GM12878 (cell line): ENCODE results near the gene OR2A1. TPM values are rescaled to one million over a fixed set of nuclear protein-coding genes. Genes with fewer than 3 reads are reported as not detected.
"Not testable (repeated sequence)": the region's sequence is repeated elsewhere in the genome, so short reads cannot be mapped to it uniquely, and the experiment has no call there.

Source experiments
- ATAC-seq: fragments of 200-7000 bp; cut with Tn5 transposase; 3 replicates; pipeline ENCODE4 v1.9.1; 2020; ENCODE audit warnings: mild to moderate bottlenecking, moderate library complexity
- BruUV-seq: library from RNA; stranded (reverse); fragments of 400-500 nt; replicated peaks from 2 replicates; lab custom pipeline; 2021; lab: Mats Ljungman, UMichigan
- CTCF ChIA-PET: fragments of 300-600 bp; sonication (Branson Sonifier 250); formaldehyde crosslinking; extraction: SDS; loops from one replicate; lab custom pipeline; 2021; ENCODE audit warnings: inconsistent platforms; lab: Yijun Ruan, JAX
- POLR2A ChIA-PET: fragments of 350-600 bp; formaldehyde crosslinking; extraction: SDS; loops from one replicate; lab custom pipeline; 2021; ENCODE audit warnings: inconsistent platforms; lab: Charles Lee
- RAD21 ChIA-PET: fragments of 300-600 bp; sonication (Branson Sonifier 250); formaldehyde crosslinking; loops from one replicate; lab custom pipeline; 2023; ENCODE audit warnings: antibody characterized with exemption; ENCODE audit not compliant: unreplicated experiment; lab: Charles Lee
- SMC1A ChIA-PET: fragments of 300-600 bp; sonication (Branson Sonifier 250); formaldehyde crosslinking; loops from one replicate; lab custom pipeline; 2023; ENCODE audit not compliant: unreplicated experiment, uncharacterized antibody; lab: Charles Lee
- DNase-seq: peaks from one replicate; pipeline ENCODE4 v3.0.0-alpha.2; 2011; ENCODE audit warnings: low read depth, low spot score
- FAIRE-seq: peaks from 3 replicates; lab custom pipeline; 2011; peaks lifted over from hg19 to GRCh38; lab: Jason Lieb, UNC
- H2AFZ ChIP-seq: 2 replicates; pipeline ENCODE4 v1.6.0; 2011; ENCODE audit warnings: low read depth, low read length, control low read depth; ENCODE audit not compliant: control insufficient read depth
- H3K27ac ChIP-seq: 2 replicates; pipeline ENCODE4 v1.5.1; 2011; ENCODE audit warnings: control low read depth; ENCODE audit not compliant: control insufficient read depth, insufficient read depth
- H3K27me3 ChIP-seq, 2 experiments: replicated peaks in 1 of 2; 2 replicates each; pipeline versions ENCODE4 v1.6.0 to v1.6.1; 2011; ENCODE audit warnings: low read length in 1 of 2; ENCODE audit not compliant: control insufficient read depth in 2 of 2, insufficient read depth in 2 of 2
- H3K36me3 ChIP-seq, 2 experiments: 2 replicates each; pipeline ENCODE4 v1.5.1; 2011; ENCODE audit warnings: low read length in 1 of 2; ENCODE audit not compliant: control insufficient read depth in 2 of 2, insufficient read depth in 2 of 2
- H3K4me1 ChIP-seq: 2 replicates; pipeline ENCODE4 v1.6.1; 2011; ENCODE audit warnings: mild to moderate bottlenecking, low read length, moderate library complexity, mixed read lengths; ENCODE audit not compliant: control insufficient read depth, insufficient read depth
- H3K4me2 ChIP-seq: 2 replicates; pipeline ENCODE4 v1.6.0; 2011; ENCODE audit warnings: control low read depth; ENCODE audit not compliant: control insufficient read depth, insufficient read depth
- H3K4me3 ChIP-seq: fragments of 200-600 bp; sonication (generic); 2 replicates; pipeline ENCODE4 v1.5.1; 2016
- H3K79me2 ChIP-seq: 2 replicates; pipeline ENCODE4 v1.6.0; 2011; ENCODE audit warnings: low read length; ENCODE audit not compliant: control insufficient read depth, insufficient read depth
- H3K9ac ChIP-seq: 2 replicates; pipeline ENCODE4 v1.8.0; 2011; ENCODE audit warnings: low read length, control low read depth, mixed read lengths; ENCODE audit not compliant: control insufficient read depth, insufficient read depth
- H3K9me3 ChIP-seq: replicated peaks from 3 replicates; pipeline ENCODE4 v1.5.1; 2011; ENCODE audit warnings: mild to moderate bottlenecking, low read length; ENCODE audit not compliant: control insufficient read depth, insufficient read depth
- H4K20me1 ChIP-seq: 2 replicates; pipeline ENCODE4 v1.6.0; 2011; ENCODE audit not compliant: control insufficient read depth, insufficient read depth
- WGBS: methylation state at CpG from one replicate; pipeline ENCODE4 v1.1.6; 2016; ENCODE audit warnings: low lambda C conversion rate; ENCODE audit not compliant: insufficient replicate concordance, insufficient coverage; ENCODE audit errors: missing lambda C conversion rate; 5-methylcytosine and 5-hydroxymethylcytosine counted together
- in situ Hi-C: fragments of 300-500 bp; cut with MboI; formaldehyde crosslinking; loops from 9 replicates; pipeline ENCODE4 v1.14.3; 2018; ENCODE audit warnings: mixed read lengths
- intact Hi-C: fragments of 100-400 bp; cut with micrococcal nuclease; formaldehyde crosslinking; loops from one replicate; pipeline ENCODE4 v1.14.2; 2022; ENCODE audit not compliant: unreplicated experiment
- polyA plus RNA-seq, 11 experiments: library from polyadenylated mRNA; depleted of rRNA in 4 of 11; unstranded in 6 of 11; stranded (reverse) in 5 of 11; fragments of >200 nt; fragmentation: Nextera tagmentation in 4 of 11; fragmentation: Illumina TruSeq in 1 of 11; extraction: Ambion mirVana in 4 of 11; extraction: Trizol in 1 of 11; gene quantifications; 1 replicate in 1 of 11; 2 replicates in 10 of 11; pipeline versions ENCODE4 v1.2.1 to v1.2.3, GENCODE V29; 2011 to 2016; ENCODE audit warnings: inconsistent platforms in 2 of 11, missing spikeins in 2 of 11, low read depth in 1 of 11
- total RNA-seq, 4 experiments: library from RNA; depleted of rRNA in 3 of 4; stranded (reverse); fragments of >200 nt in 3 of 4; fragmentation: Illumina TruSeq in 1 of 4; extraction: Trizol in 1 of 4; gene quantifications; 2 replicates each; pipeline versions ENCODE4 v1.2.1 to v1.2.3, GENCODE V29; 2013 to 2021

OR2A1 gene
- total and polyA plus RNA-seq, 10 of the 15 experiments (the other 5 are each of a cell fraction or from before 2014, with no cell fraction given), result 0.04 to 0.44 (median 0.05) TPM; not detected in 3

- FAIRE-seq, H3K27ac ChIP-seq, H3K4me1 ChIP-seq, intact Hi-C loops, in situ Hi-C loops, SMC1A ChIA-PET, H3K79me2 ChIP-seq, H4K20me1 ChIP-seq, H2AFZ ChIP-seq, H3K27me3 ChIP-seq, H3K9ac ChIP-seq, CTCF ChIA-PET, H3K4me3 ChIP-seq, H3K9me3 ChIP-seq, DNase-seq, POLR2A ChIA-PET, H3K36me3 ChIP-seq, RAD21 ChIA-PET, BruUV-seq, H3K4me2 ChIP-seq: not testable (repeated sequence)
- ATAC-seq, result peak; percentile 38
- no CpG with 5 or more reads among the region's 6 CpGs for WGBS
These were observed 28.5 kb upstream of the OR2A1 start for GRCh38 chr7:144283716-144284115.

GRCh38 chr7:144287171-144287784 lies 24.9 kb upstream of the OR2A1 start:
- in situ Hi-C loops, CTCF ChIA-PET, H3K79me2 ChIP-seq, RAD21 ChIA-PET, ATAC-seq, H3K9me3 ChIP-seq, POLR2A ChIA-PET, H3K9ac ChIP-seq, DNase-seq, BruUV-seq, H3K4me3 ChIP-seq, H2AFZ ChIP-seq, H3K27ac ChIP-seq, intact Hi-C loops, H3K4me2 ChIP-seq, FAIRE-seq, H3K36me3 ChIP-seq, H4K20me1 ChIP-seq, H3K27me3 ChIP-seq, H3K4me1 ChIP-seq, SMC1A ChIA-PET: not testable (repeated sequence)
- no CpG with 5 or more reads among the region's 3 CpGs for WGBS

- 6% methylated on average over 2 of the region's 4 CpGs for WGBS
- H3K79me2 ChIP-seq, ATAC-seq, H3K4me3 ChIP-seq, RAD21 ChIA-PET, BruUV-seq, H3K9ac ChIP-seq, intact Hi-C loops, FAIRE-seq, H3K4me1 ChIP-seq, H2AFZ ChIP-seq, CTCF ChIA-PET, DNase-seq, H3K36me3 ChIP-seq, H3K27me3 ChIP-seq, POLR2A ChIA-PET, H3K4me2 ChIP-seq, H3K9me3 ChIP-seq, H4K20me1 ChIP-seq, H3K27ac ChIP-seq, in situ Hi-C loops, SMC1A ChIA-PET: not testable (repeated sequence)
These were observed 20.6 kb upstream of the OR2A1 start for GRCh38 chr7:144291607-144292006.

- H3K9ac ChIP-seq, H3K79me2 ChIP-seq, H2AFZ ChIP-seq, H3K4me1 ChIP-seq, intact Hi-C loops, DNase-seq, H3K36me3 ChIP-seq, H3K9me3 ChIP-seq, in situ Hi-C loops, RAD21 ChIA-PET, H4K20me1 ChIP-seq, BruUV-seq, H3K27ac ChIP-seq, POLR2A ChIA-PET, FAIRE-seq, H3K27me3 ChIP-seq, H3K4me3 ChIP-seq, ATAC-seq, H3K4me2 ChIP-seq, SMC1A ChIA-PET, CTCF ChIA-PET: not testable (repeated sequence)
- WGBS, result 72% methylated on average over 2 of the region's 14 CpGs
These were observed 19.6 kb upstream of the OR2A1 start for GRCh38 chr7:144292384-144293161.
